HG02973 (cell line): ENCODE results near the gene CAVIN1.
"Not testable (repeated sequence)": the region's sequence is repeated elsewhere in the genome, so short reads cannot be mapped to it uniquely, and the experiment has no call there.

Experiments
- ATAC-seq: cut with Tn5 transposase; IDR thresholded peaks from one replicate; pipeline ENCODE4 v1.9.1; 2021; ENCODE audit warnings: moderate library complexity; ENCODE audit not compliant: unreplicated experiment

CAVIN1 gene

GRCh38 chr17:42422958-42423712 lies at the start of gene CAVIN1:
TSS of gene CAVIN1 (minus strand) at chr17:42423256. CDS start at chr17:42423097, 159 bp downstream.
- no peak for ATAC-seq

GRCh38 chr17:42467889-42468288 lies 44.8 kb upstream of the CAVIN1 start:
- no peak for ATAC-seq

GRCh38 chr17:42463976-42464400 lies 40.9 kb upstream of the CAVIN1 start:
- no peak for ATAC-seq

- no peak for ATAC-seq
Measured at GRCh38 chr17:42460371-42460770, 37.3 kb upstream of the CAVIN1 start.

GRCh38 chr17:42459801-42460281 lies 36.8 kb upstream of the CAVIN1 start:
- ATAC-seq: no peak

- no peak for ATAC-seq
Measured at GRCh38 chr17:42459256-42459800, 36.3 kb upstream of the CAVIN1 start.

GRCh38 chr17:42458497-42459255 lies 35.6 kb upstream of the CAVIN1 start, which contains the start of gene ATP6V0A1:
TSS of gene ATP6V0A1 (plus strand) at chr17:42458878. CDS start at chr17:42460895, 2,017 bp downstream.
- ATAC-seq: peak; percentile 66

GRCh38 chr17:42457107-42457792 lies 34.2 kb upstream of the CAVIN1 start:
- no peak for ATAC-seq

GRCh38 chr17:42456223-42457106 lies 33.4 kb upstream of the CAVIN1 start:
- ATAC-seq: no peak

- not testable (repeated sequence) for ATAC-seq
Measured at GRCh38 chr17:42454987-42455386, 31.9 kb upstream of the CAVIN1 start.

- no peak for ATAC-seq
Measured at GRCh38 chr17:42453439-42453838, 30.4 kb upstream of the CAVIN1 start.

GRCh38 chr17:42451270-42451669 lies 28.2 kb upstream of the CAVIN1 start:
- ATAC-seq: not testable (repeated sequence)

GRCh38 chr17:42449838-42450237 lies 26.8 kb upstream of the CAVIN1 start:
- ATAC-seq: not testable (repeated sequence)

GRCh38 chr17:42449176-42449575 lies 26.1 kb upstream of the CAVIN1 start:
- ATAC-seq: not testable (repeated sequence)

- ATAC-seq: no peak
Measured at GRCh38 chr17:42442196-42442565, 19.1 kb upstream of the CAVIN1 start.

GRCh38 chr17:42441371-42442195 lies 18.5 kb upstream of the CAVIN1 start:
- no peak for ATAC-seq

GRCh38 chr17:42438600-42439567 lies 15.8 kb upstream of the CAVIN1 start:
- no peak for ATAC-seq

- no peak for ATAC-seq
Measured at GRCh38 chr17:42436391-42436790, 13.3 kb upstream of the CAVIN1 start.
